NCI-H2227 treated with DMSO at 0.1 percent for 48 hours (cell line): Measurements from ENCODE around the gene EIF6.

Experiments used
- DNase-seq: peaks from one replicate; lab custom pipeline; 2025; lab: John Stamatoyannopoulos, UW

EIF6 gene

GRCh38 chr20:35293303-35294292, 9.0 kb upstream of the EIF6 start:
- DNase-seq, result no peak

- no peak for DNase-seq
These were observed 8.1 kb upstream of the EIF6 start for GRCh38 chr20:35292504-35293285.

- no peak for DNase-seq
These were observed 7.3 kb upstream of the EIF6 start, which contains the start of gene FAM83C for GRCh38 chr20:35291654-35292503. FAM83C (minus strand) TSS chr20:35292425; CDS start chr20:35292304, 121 bp downstream.

- DNase-seq, result no peak
These were observed 6.4 kb upstream of the EIF6 start for GRCh38 chr20:35290887-35291417.

- DNase-seq, result no peak
These were observed 5.8 kb upstream of the EIF6 start for GRCh38 chr20:35290186-35290886.

- DNase-seq, result no peak
These were observed 3.9 kb upstream of the EIF6 start for GRCh38 chr20:35288325-35289060.

- no peak for DNase-seq
These were observed 3.1 kb upstream of the EIF6 start for GRCh38 chr20:35287509-35288324.

- DNase-seq, result no peak
These were observed 2.4 kb upstream of the EIF6 start for GRCh38 chr20:35286899-35287508.

GRCh38 chr20:35286077-35286898, 1.7 kb upstream of the EIF6 start:
- DNase-seq, result no peak

GRCh38 chr20:35285806-35286076, 1.2 kb upstream of the EIF6 start:
- DNase-seq, result no peak

GRCh38 chr20:35284992-35285805, 627 bp upstream of the EIF6 start:
- peak; percentile 68 for DNase-seq

GRCh38 chr20:35283441-35284266, 918 bp downstream of the EIF6 start:
- DNase-seq, result no peak

GRCh38 chr20:35281506-35282101, 3.0 kb downstream of the EIF6 start:
- no peak for DNase-seq

- DNase-seq, result no peak
These were observed 4.0 kb downstream of the EIF6 start for GRCh38 chr20:35280523-35280922.

- DNase-seq, result no peak
These were observed 4.9 kb downstream of the EIF6 start for GRCh38 chr20:35279533-35280174.

- no peak for DNase-seq
These were observed 5.5 kb downstream of the EIF6 start for GRCh38 chr20:35279040-35279439.
